ENCODE data around the gene SKI.

GRCh38 chr1:2259668-2260402, 31.7 kb downstream of the SKI start:
- TF ChIP-seq POLR2AphosphoS5 (IDR thresholded peaks at IDR 0.05; ENCODE audit: low read depth) (no peak), EZH2phosphoT487 (IDR thresholded peaks at IDR 0.05; ENCODE audit: unreplicated experiment) (no peak), CTCF (conservative IDR thresholded peaks at IDR 0.05; ENCODE audit: low read depth in 2 of 2) (no peak), JUNB (IDR thresholded peaks at IDR 0.05; ENCODE audit: unreplicated experiment) (no peak), EZH2 (IDR thresholded peaks at IDR 0.05; ENCODE audit: low read depth, unreplicated experiment) (no peak), STAT1 (IDR thresholded peaks at IDR 0.05; ENCODE audit: unreplicated experiment) (no peak)

Data from GM23338 (cell line).